K562 (cell line): Measurements from ENCODE around the gene GPN1. TPM values are rescaled to one million over a fixed set of nuclear protein-coding genes. Genes with fewer than 3 reads are reported as not detected.

Experiments
- BRCA1 ChIP-seq, 2 experiments: fragments of 450-650 bp in 1 of 2; sonication (generic) in 1 of 2; formaldehyde crosslinking in 1 of 2; IDR thresholded peaks; 2 replicates each; pipeline versions ENCODE4 v1.5.0 to v1.6.1; 2017 to 2020; ENCODE audit warnings: mild to moderate bottlenecking in 1 of 2, missing genetic modification reagents in 1 of 2
- CBX3 ChIP-seq, 2 experiments: IDR thresholded peaks; 1 replicate in 1 of 2; 2 replicates in 1 of 2; pipeline ENCODE4 v1.6.1; 2012; ENCODE audit warnings: inconsistent platforms in 2 of 2, low read length in 2 of 2, borderline replicate concordance in 1 of 2, control low read depth in 1 of 2
- CSDE1 ChIP-seq, 2 experiments: fragments of 450-650 bp; IDR thresholded peaks; 2 replicates each; pipeline ENCODE4 v1.6.1; 2016; ENCODE audit warnings: mild to moderate bottlenecking in 1 of 2
- CTCFL ChIP-seq: IDR thresholded peaks from 2 replicates; pipeline ENCODE4 v1.6.1; 2011; ENCODE audit warnings: borderline replicate concordance, low read depth, mild to moderate bottlenecking, moderate library complexity, low read length; ENCODE audit not compliant: insufficient read depth, poor library complexity, severe bottlenecking
- GMEB1 ChIP-seq: fragments of 250-450 bp; sonication (Bioruptor Pico); IDR thresholded peaks from 2 replicates; pipeline ENCODE4 v1.4.0; 2020; ENCODE audit warnings: mild to moderate bottlenecking
- HNRNPUL1 ChIP-seq: fragments of 200-400 bp; formaldehyde crosslinking; IDR thresholded peaks from 2 replicates; pipeline ENCODE4 v1.6.1; 2017; ENCODE audit warnings: low read length
- IRF2 ChIP-seq: sonication (generic); formaldehyde crosslinking; IDR thresholded peaks from 2 replicates; pipeline ENCODE4 v1.8.1; 2022; ENCODE audit warnings: mild to moderate bottlenecking, missing genetic modification reagents
- MAFK ChIP-seq: IDR thresholded peaks from 2 replicates; pipeline ENCODE4 v1.6.1; 2011; ENCODE audit warnings: low read length, improper control_type of control experiment
- NR2C2 ChIP-seq, 2 experiments: fragments of 200-800 bp in 1 of 2; sonication (Bioruptor generic) in 1 of 2; sonication (generic) in 1 of 2; formaldehyde crosslinking in 1 of 2; IDR thresholded peaks; 2 replicates each; pipeline versions ENCODE4 v1.6.1 to v1.8.0; 2016 to 2022; ENCODE audit warnings: mild to moderate bottlenecking in 1 of 2, missing compliant biosample characterization in 1 of 2, missing genetic modification characterization in 1 of 2, missing genetic modification reagents in 1 of 2
- POLR2AphosphoS2 ChIP-seq: IDR thresholded peaks from 2 replicates; pipeline ENCODE4 v1.6.1; 2012; ENCODE audit warnings: low read length, improper control_type of control experiment
- STAT5B ChIP-seq: fragments of 250-450 bp; sonication (Bioruptor Pico); IDR thresholded peaks from 2 replicates; pipeline ENCODE4 v1.8.0; 2021; ENCODE audit warnings: mild to moderate bottlenecking, inconsistent platforms
- TAF7 ChIP-seq: fragments of 450-650 bp; IDR thresholded peaks from 2 replicates; pipeline ENCODE4 v1.6.1; 2016; ENCODE audit warnings: missing genetic modification characterization, missing compliant biosample characterization
- TCF3 ChIP-seq: sonication (generic); formaldehyde crosslinking; IDR thresholded peaks from 2 replicates; pipeline ENCODE4 v1.4.0; 2020; ENCODE audit warnings: mild to moderate bottlenecking, missing genetic modification reagents
- ZBTB7A ChIP-seq: IDR thresholded peaks from 2 replicates; pipeline ENCODE4 v1.6.1; 2011; ENCODE audit warnings: low read depth, mild to moderate bottlenecking, low read length, moderate library complexity, borderline replicate concordance; ENCODE audit not compliant: control insufficient read depth
- ZNF316 ChIP-seq: fragments of 450-650 bp; IDR thresholded peaks from 2 replicates; pipeline ENCODE4 v1.6.1; 2016
- ZNF609 ChIP-seq: sonication (generic); formaldehyde crosslinking; IDR thresholded peaks from 2 replicates; pipeline ENCODE4 v1.8.1; 2023; ENCODE audit warnings: missing genetic modification reagents, mild to moderate bottlenecking, borderline replicate concordance
- ZZZ3 ChIP-seq: fragments of 450-650 bp; IDR thresholded peaks from 2 replicates; pipeline ENCODE4 v1.6.1; 2016; ENCODE audit warnings: antibody characterized with exemption, mild to moderate bottlenecking, moderate library complexity
- polyA plus RNA-seq, 8 experiments: library from polyadenylated mRNA; depleted of rRNA in 4 of 8; stranded (reverse) in 5 of 8; unstranded in 3 of 8; fragments of >200 nt; fragmentation: Nextera tagmentation in 2 of 8; fragmentation: Illumina TruSeq in 1 of 8; extraction: Ambion mirVana in 2 of 8; extraction: Trizol in 1 of 8; gene quantifications; 2 replicates each; pipeline versions ENCODE4 v1.2.1 to v1.2.3, GENCODE V29; 2011 to 2014; ENCODE audit warnings: inconsistent platforms in 1 of 8, missing spikeins in 1 of 8
- total RNA-seq, 7 experiments: library from RNA; depleted of rRNA in 6 of 7; stranded (reverse); fragments of >200 nt in 6 of 7; fragmentation: Illumina TruSeq in 2 of 7; extraction: Trizol in 2 of 7; gene quantifications; 2 replicates each; pipeline versions ENCODE4 v1.2.1 to v1.2.3, GENCODE V29; 2011 to 2021; ENCODE audit warnings: low replicate concordance in 1 of 7

GPN1 gene
- total and polyA plus RNA-seq, 9 of the 15 experiments (the other 6 are each of a cell fraction or from before 2014, with no cell fraction given), result 23.4 to 171 (median 48.2) TPM

- TF ChIP-seq ZNF609 (CRISPR knock-in tag), result peak; percentile 86; the same call in 1 of the 2 replicates
- TF ChIP-seq CSDE1 (IDR thresholded peaks at IDR 0.05), result peak; percentile 66 to 85; a peak in 1 of 4 replicates
- TF ChIP-seq POLR2AphosphoS2, result no peak
- peak in 1 of 2 experiments; percentile 90; a peak in 2 of 3 replicates for TF ChIP-seq CBX3 (IDR thresholded peaks at IDR 0.05; ENCODE audit: borderline replicate concordance in 1 of 2, low read length in 2 of 2)
- no peak for TF ChIP-seq ZNF316
- TF ChIP-seq TAF7 (tag), result peak; percentile 97
- TF ChIP-seq CTCFL, result no peak
- no peak for TF ChIP-seq BRCA1 (IDR thresholded peaks at IDR 0.05)
- no peak for TF ChIP-seq BRCA1 (CRISPR knock-in tag; IDR thresholded peaks at IDR 0.05)
- no peak for TF ChIP-seq TCF3
- TF ChIP-seq HNRNPUL1, result no peak
- TF ChIP-seq NR2C2 (CRISPR knock-in tag; IDR thresholded peaks at IDR 0.05), result peak; percentile 94
- peak; percentile 99 for TF ChIP-seq NR2C2 (tag; IDR thresholded peaks at IDR 0.05)
- TF ChIP-seq GMEB1 (CRISPR knock-in tag), result no peak
- no peak for TF ChIP-seq MAFK
- 0 out of 2 replicates have a peak, but pooled peaks have one; percentile 75 for TF ChIP-seq ZZZ3
- TF ChIP-seq IRF2 (CRISPR knock-in tag), result no peak
- TF ChIP-seq STAT5B (CRISPR knock-in tag), result no peak
- TF ChIP-seq ZBTB7A, result peak; percentile 44; the same call in 1 of the 2 replicates
Measured at GRCh38 chr2:27663285-27664153, 34.7 kb downstream of the GPN1 start, which contains the start of the genes SLC4A1AP and SUPT7L (continued).
